ENCODE measurements around the gene THAP8.

GRCh38 chr19:36099166-36099785 is 45.2 kb upstream of the THAP8 start:
- TF ChIP-seq CTCF (conservative IDR thresholded peaks at IDR 0.05; ENCODE audit: low read length) = no peak
- TF ChIP-seq EZH2phosphoT487 (IDR thresholded peaks at IDR 0.05; ENCODE audit: borderline replicate concordance) = no peak

Data from Loucy (cell line).